HG02623 (cell line): ENCODE results near the gene TRIP13.

Source experiments
- ATAC-seq: cut with Tn5 transposase; IDR thresholded peaks from one replicate; pipeline ENCODE4 v1.9.1; 2021; ENCODE audit warnings: moderate library complexity; ENCODE audit not compliant: unreplicated experiment

TRIP13 gene

GRCh38 chr5:949815-950560 is 57.3 kb downstream of the TRIP13 start:
- ATAC-seq = no peak

GRCh38 chr5:951940-952596 is 59.4 kb downstream of the TRIP13 start:
- no peak for ATAC-seq

- ATAC-seq = no peak
Observed at GRCh38 chr5:952597-953271, 60.0 kb downstream of the TRIP13 start.

- no peak for ATAC-seq
Observed at GRCh38 chr5:953535-954449, 61.1 kb downstream of the TRIP13 start.

DNA sequence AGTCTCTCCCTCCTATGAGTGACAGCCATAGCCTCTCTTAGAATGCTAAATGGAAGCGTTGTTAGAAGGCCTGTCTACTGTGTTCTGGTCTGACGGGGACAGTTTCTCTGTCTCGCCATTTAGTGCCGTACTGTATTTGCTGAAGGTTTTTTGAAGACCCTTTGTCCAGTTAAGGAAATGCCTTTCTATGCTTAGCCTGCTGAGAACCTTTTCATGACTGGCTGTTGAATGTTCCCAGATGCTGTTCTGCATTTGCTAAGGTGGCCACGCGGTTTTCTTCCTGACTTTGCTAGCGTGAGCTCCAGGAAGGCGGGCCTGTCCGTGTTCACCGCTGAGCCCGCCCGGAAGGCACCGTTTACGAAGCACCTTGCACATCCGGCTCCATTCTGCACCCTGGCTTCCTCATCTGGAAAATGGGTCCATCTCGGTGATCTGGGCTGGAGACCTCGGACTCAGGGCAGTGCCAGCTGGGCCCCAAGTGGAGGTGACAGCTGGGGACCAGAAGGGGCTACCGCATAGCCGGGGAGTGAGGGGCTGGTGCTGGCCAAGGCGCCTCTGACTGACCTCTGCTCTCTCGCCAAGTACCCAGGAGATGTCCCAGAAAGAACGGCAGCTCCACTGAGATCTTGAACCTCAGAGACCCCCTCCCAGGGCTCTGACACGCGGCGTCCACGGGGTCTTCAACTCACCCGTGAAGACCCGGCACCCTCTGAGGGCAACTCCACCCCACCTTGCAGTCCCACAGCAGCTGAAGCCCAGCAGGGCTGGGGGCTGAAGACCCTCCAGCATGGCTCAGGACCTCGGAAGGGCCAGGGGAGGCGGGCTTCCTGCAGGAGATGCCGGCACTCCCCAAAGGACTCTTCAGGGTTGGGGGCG is 63.4 kb downstream of the TRIP13 start:
- ATAC-seq = no peak

DNA sequence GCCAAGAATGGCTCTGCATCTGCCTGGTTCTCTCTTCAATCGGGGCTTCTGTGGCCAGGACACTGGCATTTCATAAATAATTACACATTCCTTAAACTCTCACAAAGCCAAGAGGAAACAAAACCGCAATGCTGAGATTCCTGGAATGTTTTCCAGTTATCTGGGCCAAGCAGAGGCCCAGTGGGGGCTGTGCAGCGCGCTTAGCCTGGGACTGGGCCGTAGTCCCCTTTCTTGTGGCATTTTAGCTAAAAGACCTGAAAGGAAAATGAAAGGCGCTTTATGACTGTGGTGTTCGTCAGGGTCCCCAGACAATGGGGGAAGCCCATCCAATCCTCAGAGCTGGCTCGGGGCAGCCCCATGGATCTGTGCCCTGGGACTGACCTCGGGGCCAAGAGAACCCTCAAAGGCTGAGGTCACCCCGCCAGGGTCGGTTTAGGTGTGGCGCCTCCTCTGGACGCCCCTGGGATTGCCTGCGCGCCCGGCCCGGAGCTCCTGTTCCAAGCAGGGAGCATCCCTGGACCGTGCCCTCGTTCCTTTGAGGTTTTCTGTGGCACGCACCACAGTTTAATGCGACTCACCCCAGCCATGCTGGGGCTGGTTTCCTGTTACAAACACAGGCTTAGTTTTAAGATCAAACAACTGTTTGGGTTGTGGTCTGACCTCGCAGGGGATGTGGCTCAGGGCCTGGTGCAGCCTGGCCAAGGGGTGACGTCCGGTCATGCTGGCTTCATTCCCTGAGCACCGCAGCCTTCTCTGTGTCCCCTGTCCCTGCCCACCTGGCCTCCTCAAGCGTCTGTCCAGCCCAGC is 64.5 kb downstream of the TRIP13 start:
- peak; percentile 62 for ATAC-seq

DNA sequence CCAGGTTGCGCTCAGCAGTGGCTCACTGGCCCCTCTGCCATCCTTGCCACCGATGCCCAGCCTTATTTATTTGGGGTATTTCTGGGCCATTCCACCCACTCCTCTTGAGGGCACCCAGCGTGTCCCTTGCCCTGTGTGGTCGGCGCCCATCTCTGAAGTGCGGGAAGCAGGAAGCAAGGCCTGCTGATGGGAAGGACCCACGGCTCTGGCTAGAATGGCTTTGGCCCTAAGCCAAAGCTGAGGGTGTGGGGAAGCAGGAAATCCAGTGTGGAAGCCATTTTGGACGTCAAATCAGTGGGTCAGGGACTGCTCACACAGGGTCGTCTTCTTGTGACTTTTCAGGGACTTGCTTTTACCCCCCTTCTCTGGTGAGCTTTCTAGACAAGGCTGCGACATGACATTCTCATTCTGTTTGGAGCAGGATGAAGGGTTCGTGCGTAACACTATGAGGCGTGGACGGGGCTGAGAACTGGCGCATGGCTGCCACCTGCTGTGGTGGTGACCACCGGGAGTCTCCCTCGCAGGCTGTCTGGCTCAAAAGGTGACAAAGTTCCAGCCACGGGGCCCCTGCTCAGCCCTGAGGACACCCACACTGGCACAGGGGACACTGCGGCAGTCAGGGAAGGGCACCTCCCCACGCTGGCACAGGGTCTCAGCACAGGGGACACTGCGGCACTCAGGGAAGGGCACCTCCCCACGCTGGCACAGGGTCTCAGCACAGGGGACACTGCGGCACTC is 65.2 kb downstream of the TRIP13 start:
- ATAC-seq = no peak

- ATAC-seq = no peak
Observed at GRCh38 chr5:958701-959571, 66.3 kb downstream of the TRIP13 start.

- no peak for ATAC-seq
Observed at GRCh38 chr5:959581-960531, 67.2 kb downstream of the TRIP13 start.

DNA sequence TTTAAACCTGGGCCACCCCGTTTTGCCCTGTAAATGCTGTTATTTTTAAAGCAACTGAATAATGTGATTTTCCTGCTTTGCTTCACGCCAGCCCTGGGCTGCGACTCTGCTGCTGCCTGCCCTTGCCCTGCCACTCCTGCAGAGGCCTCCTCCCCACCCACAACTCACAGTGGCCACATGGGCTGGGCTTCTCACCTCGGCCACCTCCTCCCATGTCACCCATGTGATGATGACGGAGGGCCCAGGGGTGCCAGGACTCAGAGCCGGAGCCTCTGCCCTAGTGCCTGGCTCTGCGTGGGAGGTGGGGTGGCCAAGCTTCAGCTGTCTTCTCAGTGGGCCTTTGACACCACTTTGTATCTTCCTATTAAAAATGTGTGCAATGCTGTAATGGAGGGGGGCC is 67.9 kb downstream of the TRIP13 start:
- no peak for ATAC-seq

DNA sequence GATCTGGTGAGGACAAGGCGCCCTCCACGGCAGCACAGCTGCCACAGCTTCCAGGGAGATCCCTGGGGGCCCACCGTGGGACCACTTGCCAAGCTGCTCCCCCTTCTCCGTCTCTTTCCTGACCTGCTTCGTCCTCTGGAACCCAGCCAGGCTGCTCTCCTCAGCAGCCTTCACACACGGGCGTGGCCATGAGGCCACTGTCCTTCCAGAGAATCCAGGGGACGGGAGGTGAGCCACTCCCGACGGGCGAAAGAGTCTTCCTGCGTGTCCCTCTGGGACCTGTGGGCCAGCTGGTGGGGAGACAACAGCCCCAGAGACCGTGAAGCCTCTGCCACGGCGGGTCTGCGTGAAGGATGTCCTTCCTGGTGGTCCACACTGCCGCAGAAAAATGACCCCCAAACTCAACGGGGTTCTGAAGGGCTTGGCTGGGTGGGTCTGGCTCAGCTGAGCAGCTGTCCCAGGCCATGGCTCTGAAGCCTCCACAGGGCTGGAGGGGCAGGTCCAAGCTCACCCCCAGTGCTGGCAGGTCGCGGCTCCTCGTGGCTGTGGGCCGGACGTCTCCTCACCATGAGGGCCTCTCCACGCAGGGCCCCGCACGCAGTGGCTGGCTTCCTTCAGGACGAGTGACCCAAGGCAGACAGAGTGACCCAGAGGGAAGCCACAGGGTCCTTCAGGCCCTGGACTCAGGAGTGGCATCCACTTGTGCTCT is 68.5 kb downstream of the TRIP13 start:
- ATAC-seq = no peak

DNA sequence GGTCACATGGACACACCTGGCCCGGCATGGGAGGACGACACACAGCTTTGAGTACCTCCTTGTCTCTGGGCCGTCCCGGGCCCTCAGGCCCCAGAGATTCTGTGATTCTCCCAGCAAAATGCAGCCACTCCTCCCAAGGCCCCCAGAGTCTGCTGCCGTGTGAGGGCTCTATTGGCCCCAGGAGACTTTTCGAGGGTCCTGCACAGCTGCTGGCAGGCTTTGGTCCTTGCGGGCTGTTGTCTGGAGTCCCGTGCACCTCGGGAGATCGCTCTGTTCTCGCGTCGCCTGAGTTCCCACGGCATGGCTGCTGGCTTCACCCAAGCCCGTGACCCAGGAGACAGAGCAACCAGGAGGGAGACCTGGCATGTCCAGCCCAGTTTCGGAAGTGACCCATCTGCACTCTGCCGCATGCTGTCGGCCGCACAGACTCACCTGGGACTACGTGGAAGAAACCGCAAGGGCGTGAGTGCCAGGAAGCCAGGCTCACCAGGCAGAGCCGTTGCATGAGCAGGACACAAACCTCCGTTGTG is 69.1 kb downstream of the TRIP13 start:
- ATAC-seq = no peak

GRCh38 chr5:962386-962785 is 69.7 kb downstream of the TRIP13 start:
- no peak for ATAC-seq

DNA sequence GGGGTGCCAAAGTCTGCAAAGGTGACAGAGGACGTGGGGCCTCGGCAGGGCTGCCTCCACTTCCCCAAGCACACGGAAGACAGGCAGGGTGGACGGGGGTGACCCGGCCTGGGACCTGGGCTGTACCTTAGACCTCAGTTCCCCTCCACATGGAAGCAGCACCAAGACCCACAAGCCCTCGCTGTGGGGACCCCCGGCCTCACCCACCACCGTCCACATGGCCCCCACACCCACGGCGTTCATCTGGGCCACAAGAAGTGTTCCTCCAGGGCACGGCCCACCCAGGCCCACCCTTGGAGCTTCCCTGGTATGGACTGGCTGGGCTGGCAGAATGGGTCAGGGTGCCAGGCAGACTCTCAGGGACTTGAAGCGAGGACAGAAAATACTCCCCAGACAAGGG is 70.1 kb downstream of the TRIP13 start:
- no peak for ATAC-seq

DNA sequence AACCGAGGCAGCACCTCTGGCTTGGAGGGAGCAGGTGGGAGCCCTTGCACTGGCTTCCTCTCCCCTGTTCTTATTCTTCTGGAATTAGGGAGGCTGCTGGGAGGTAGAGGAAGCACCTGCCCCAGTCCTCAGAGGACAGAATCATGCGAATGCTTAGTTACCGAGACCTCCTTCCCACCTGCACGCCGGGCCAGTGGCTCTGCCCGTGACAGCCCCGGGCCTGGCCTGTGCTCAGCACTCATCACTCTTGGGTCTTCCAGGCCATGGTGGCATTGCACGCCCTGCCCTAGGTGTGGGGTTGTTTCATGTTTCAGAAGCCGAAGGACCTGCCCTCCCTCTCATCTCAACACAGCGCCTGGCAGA is 70.6 kb downstream of the TRIP13 start:
- no peak for ATAC-seq
